GM12878 (cell line): ENCODE measurements around the gene AGFG1. TPM values are rescaled to one million over a fixed set of nuclear protein-coding genes. Genes with fewer than 3 reads are reported as not detected.
A peak's percentile ranks its signal among the peaks of the same experiment; 100 is the strongest.

ENCODE experiments used
- ATAC-seq: fragments of 200-7000 bp; cut with Tn5 transposase; 3 replicates; pipeline ENCODE4 v1.9.1; 2020; ENCODE audit warnings: mild to moderate bottlenecking, moderate library complexity
- BruUV-seq: library from RNA; stranded (reverse); fragments of 400-500 nt; replicated peaks from 2 replicates; lab custom pipeline; 2021; lab: Mats Ljungman, UMichigan
- CTCF ChIA-PET: fragments of 300-600 bp; sonication (Branson Sonifier 250); formaldehyde crosslinking; extraction: SDS; loops from one replicate; lab custom pipeline; 2021; ENCODE audit warnings: inconsistent platforms; lab: Yijun Ruan, JAX
- POLR2A ChIA-PET: fragments of 350-600 bp; formaldehyde crosslinking; extraction: SDS; loops from one replicate; lab custom pipeline; 2021; ENCODE audit warnings: inconsistent platforms; lab: Charles Lee
- RAD21 ChIA-PET: fragments of 300-600 bp; sonication (Branson Sonifier 250); formaldehyde crosslinking; loops from one replicate; lab custom pipeline; 2023; ENCODE audit warnings: antibody characterized with exemption; ENCODE audit not compliant: unreplicated experiment; lab: Charles Lee
- SMC1A ChIA-PET: fragments of 300-600 bp; sonication (Branson Sonifier 250); formaldehyde crosslinking; loops from one replicate; lab custom pipeline; 2023; ENCODE audit not compliant: unreplicated experiment, uncharacterized antibody; lab: Charles Lee
- DNase-seq: peaks from one replicate; pipeline ENCODE4 v3.0.0-alpha.2; 2011; ENCODE audit warnings: low read depth, low spot score
- FAIRE-seq: peaks from 3 replicates; lab custom pipeline; 2011; peaks lifted over from hg19 to GRCh38; lab: Jason Lieb, UNC
- H2AFZ ChIP-seq: 2 replicates; pipeline ENCODE4 v1.6.0; 2011; ENCODE audit warnings: low read depth, low read length, control low read depth; ENCODE audit not compliant: control insufficient read depth
- H3K27ac ChIP-seq: 2 replicates; pipeline ENCODE4 v1.5.1; 2011; ENCODE audit warnings: control low read depth; ENCODE audit not compliant: control insufficient read depth, insufficient read depth
- H3K27me3 ChIP-seq, 2 experiments: replicated peaks in 1 of 2; 2 replicates each; pipeline versions ENCODE4 v1.6.0 to v1.6.1; 2011; ENCODE audit warnings: low read length in 1 of 2; ENCODE audit not compliant: control insufficient read depth in 2 of 2, insufficient read depth in 2 of 2
- H3K36me3 ChIP-seq, 2 experiments: 2 replicates each; pipeline ENCODE4 v1.5.1; 2011; ENCODE audit warnings: low read length in 1 of 2; ENCODE audit not compliant: control insufficient read depth in 2 of 2, insufficient read depth in 2 of 2
- H3K4me1 ChIP-seq: 2 replicates; pipeline ENCODE4 v1.6.1; 2011; ENCODE audit warnings: mild to moderate bottlenecking, low read length, moderate library complexity, mixed read lengths; ENCODE audit not compliant: control insufficient read depth, insufficient read depth
- H3K4me2 ChIP-seq: 2 replicates; pipeline ENCODE4 v1.6.0; 2011; ENCODE audit warnings: control low read depth; ENCODE audit not compliant: control insufficient read depth, insufficient read depth
- H3K4me3 ChIP-seq: fragments of 200-600 bp; sonication (generic); 2 replicates; pipeline ENCODE4 v1.5.1; 2016
- H3K79me2 ChIP-seq: 2 replicates; pipeline ENCODE4 v1.6.0; 2011; ENCODE audit warnings: low read length; ENCODE audit not compliant: control insufficient read depth, insufficient read depth
- H3K9ac ChIP-seq: 2 replicates; pipeline ENCODE4 v1.8.0; 2011; ENCODE audit warnings: low read length, control low read depth, mixed read lengths; ENCODE audit not compliant: control insufficient read depth, insufficient read depth
- H3K9me3 ChIP-seq: replicated peaks from 3 replicates; pipeline ENCODE4 v1.5.1; 2011; ENCODE audit warnings: mild to moderate bottlenecking, low read length; ENCODE audit not compliant: control insufficient read depth, insufficient read depth
- H4K20me1 ChIP-seq: 2 replicates; pipeline ENCODE4 v1.6.0; 2011; ENCODE audit not compliant: control insufficient read depth, insufficient read depth
- ATF7 ChIP-seq: fragments of 450-650 bp; IDR thresholded peaks from 2 replicates; pipeline ENCODE4 v1.6.1; 2016; ENCODE audit warnings: low read depth, mild to moderate bottlenecking
- BCL11A ChIP-seq: IDR thresholded peaks from 2 replicates; pipeline ENCODE4 v1.6.1; 2011; ENCODE audit warnings: low read depth, low read length
- IKZF1 ChIP-seq: fragments of 450-650 bp; conservative IDR thresholded peaks from 2 replicates; pipeline ENCODE4 v1.6.1; 2017; ENCODE audit warnings: antibody characterized with exemption, mild to moderate bottlenecking
- IRF5 ChIP-seq: fragments of 450-650 bp; IDR thresholded peaks from 2 replicates; pipeline ENCODE4 v1.6.1; 2017; ENCODE audit warnings: borderline replicate concordance
- NBN ChIP-seq: fragments of 450-650 bp; IDR thresholded peaks from 2 replicates; pipeline ENCODE4 v1.6.1; 2016
- NRF1 ChIP-seq: conservative IDR thresholded peaks from 2 replicates; pipeline ENCODE4 v1.6.1; 2011; ENCODE audit warnings: mild to moderate bottlenecking, low read depth, low read length, improper control_type of control experiment
- RCOR1 ChIP-seq: conservative IDR thresholded peaks from 2 replicates; pipeline ENCODE4 v1.6.1; 2012; ENCODE audit warnings: low read depth, low read length, improper control_type of control experiment
- SRF ChIP-seq, 2 experiments: IDR thresholded peaks; 2 replicates each; pipeline ENCODE4 v1.6.1; 2011; ENCODE audit warnings: low read depth in 2 of 2, low read length in 2 of 2, mild to moderate bottlenecking in 1 of 2, moderate library complexity in 1 of 2
- ZNF622 ChIP-seq: fragments of 450-650 bp; IDR thresholded peaks from 2 replicates; pipeline ENCODE4 v1.6.1; 2017; ENCODE audit warnings: mild to moderate bottlenecking, inconsistent platforms
- ZZZ3 ChIP-seq: IDR thresholded peaks from 2 replicates; pipeline ENCODE4 v1.6.1; 2011; ENCODE audit warnings: low read depth; ENCODE audit not compliant: control insufficient read depth, insufficient read length
- WGBS: methylation state at CpG from one replicate; pipeline ENCODE4 v1.1.6; 2016; ENCODE audit warnings: low lambda C conversion rate; ENCODE audit not compliant: insufficient replicate concordance, insufficient coverage; ENCODE audit errors: missing lambda C conversion rate; 5-methylcytosine and 5-hydroxymethylcytosine counted together
- in situ Hi-C: fragments of 300-500 bp; cut with MboI; formaldehyde crosslinking; loops from 9 replicates; pipeline ENCODE4 v1.14.3; 2018; ENCODE audit warnings: mixed read lengths
- intact Hi-C: fragments of 100-400 bp; cut with micrococcal nuclease; formaldehyde crosslinking; loops from one replicate; pipeline ENCODE4 v1.14.2; 2022; ENCODE audit not compliant: unreplicated experiment
- polyA plus RNA-seq, 11 experiments: library from polyadenylated mRNA; depleted of rRNA in 4 of 11; unstranded in 6 of 11; stranded (reverse) in 5 of 11; fragments of >200 nt; fragmentation: Nextera tagmentation in 4 of 11; fragmentation: Illumina TruSeq in 1 of 11; extraction: Ambion mirVana in 4 of 11; extraction: Trizol in 1 of 11; gene quantifications; 1 replicate in 1 of 11; 2 replicates in 10 of 11; pipeline versions ENCODE4 v1.2.1 to v1.2.3, GENCODE V29; 2011 to 2016; ENCODE audit warnings: inconsistent platforms in 2 of 11, missing spikeins in 2 of 11, low read depth in 1 of 11
- total RNA-seq, 4 experiments: library from RNA; depleted of rRNA in 3 of 4; stranded (reverse); fragments of >200 nt in 3 of 4; fragmentation: Illumina TruSeq in 1 of 4; extraction: Trizol in 1 of 4; gene quantifications; 2 replicates each; pipeline versions ENCODE4 v1.2.1 to v1.2.3, GENCODE V29; 2013 to 2021

AGFG1 gene
- total and polyA plus RNA-seq, 10 of the 15 experiments (the other 5 are each of a cell fraction or from before 2014, with no cell fraction given) = 7.3 to 243 (median 81.7) TPM

GRCh38 chr2:227473806-227474205, 1.9 kb downstream of the AGFG1 start:
- RAD21 ChIA-PET = interaction anchor here (0.7 to 5.7 kb wide), 15 partner anchors 9 to 388 kb away, joined by 3 to 61 read pairs (median 4); no protein-coding TSS in a partner anchor
- Histone ChIP-seq H3K9ac (peak overlapping the region; percentile 65), H3K4me2 (peak overlapping the region; percentile 98)
- TF ChIP-seq RCOR1 = no peak
- no peak for TF ChIP-seq ATF7
- TF ChIP-seq ZNF622 = no peak
- no peak for TF ChIP-seq IRF5
- TF ChIP-seq NRF1 = no peak
- TF ChIP-seq BCL11A = no peak
- no peak for TF ChIP-seq SRF (IDR thresholded peaks at IDR 0.05; ENCODE audit: low read depth in 2 of 2, low read length in 2 of 2)
- no peak for TF ChIP-seq NBN
- TF ChIP-seq ZZZ3 = no peak
- no peak for TF ChIP-seq IKZF1
- TF ChIP-seq, all 136 proteins: peak for 0
- SMC1A ChIA-PET = interaction anchor here (0.7 to 5.3 kb wide), 30 partner anchors 8 to 388 kb away, joined by 3 to 56 read pairs (median 5); no protein-coding TSS in a partner anchor
- intact Hi-C loops (loop anchor here (2.0 kb wide), 2 partner anchors 67 to 293 kb away; no protein-coding TSS in a partner anchor), in situ Hi-C loops (no loop called here)
- H3K4me3 ChIP-seq = peak overlapping the region; percentile 83
- peak overlapping the region; percentile 68 for H3K27ac ChIP-seq
- no peak overlapping the region for H2AFZ ChIP-seq
- 0% methylated on average over 2 of the region's 2 CpGs for whole genome bisulfite sequencing
- no peaks in the 10 kb centered on the region; a peak in 1 of 4 replicates for H3K36me3 ChIP-seq
- ATAC-seq (peak; percentile 6; the same call in 2 of the 3 replicates), FAIRE-seq (no peak), DNase-seq (no peak)
- POLR2A ChIA-PET = interaction anchor here (1.0 to 1.6 kb wide), 5 partner anchors 9 to 63 kb away, joined by 3 to 9 read pairs (median 4); no protein-coding TSS in a partner anchor
- H4K20me1 ChIP-seq = no peaks in the 10 kb centered on the region
- no peaks in the 10 kb centered on the region for H3K9me3 ChIP-seq
- peaks cover 68% of the 10 kb centered on the region for H3K79me2 ChIP-seq
- no peaks in the 10 kb centered on the region for H3K27me3 ChIP-seq
- BruUV-seq = no TSS peak
- CTCF ChIA-PET = interaction anchor here (0.9 to 6.9 kb wide), 15 partner anchors 9 to 388 kb away, joined by 3 to 127 read pairs (median 3); no protein-coding TSS in a partner anchor
- no peaks in the 10 kb centered on the region for H3K4me1 ChIP-seq
